CD4-positive, alpha-beta T cell treated with Interleukin-17A for 1 hour (primary cell): ENCODE data around the gene UMPS.
"Not testable (repeated sequence)": the region's sequence is repeated elsewhere in the genome, so short reads cannot be mapped to it uniquely, and the experiment has no call there.

Source experiments
- DNase-seq: peaks from one replicate; pipeline ENCODE4 v3.0.0-alpha.2; 2020

The UMPS gene

GRCh38 chr3:124781476-124782376, 51.5 kb downstream of the UMPS start:
- DNase-seq = no peak

- not testable (repeated sequence) for DNase-seq
Measured at GRCh38 chr3:124782377-124782712, 52.1 kb downstream of the UMPS start.

GRCh38 chr3:124783696-124784095, 53.4 kb downstream of the UMPS start:
- no peak for DNase-seq

- peak; percentile 5 for DNase-seq
Measured at GRCh38 chr3:124784686-124785382, 54.6 kb downstream of the UMPS start.

- DNase-seq = no peak
Measured at GRCh38 chr3:124785973-124786372, 55.7 kb downstream of the UMPS start.

- no peak for DNase-seq
Measured at GRCh38 chr3:124786511-124787241, 56.4 kb downstream of the UMPS start.

GRCh38 chr3:124787476-124788195, 57.4 kb downstream of the UMPS start:
- no peak for DNase-seq

- no peak for DNase-seq
Measured at GRCh38 chr3:124788254-124788745, 58.0 kb downstream of the UMPS start.

GRCh38 chr3:124789103-124789502, 58.9 kb downstream of the UMPS start:
- not testable (repeated sequence) for DNase-seq

- DNase-seq = no peak
Measured at GRCh38 chr3:124791142-124791541, 60.9 kb downstream of the UMPS start.

GRCh38 chr3:124791639-124792151, 61.4 kb downstream of the UMPS start:
- DNase-seq = no peak

GRCh38 chr3:124792341-124793040, 62.2 kb downstream of the UMPS start:
- no peak for DNase-seq

GRCh38 chr3:124793054-124793739, 62.9 kb downstream of the UMPS start:
- no peak for DNase-seq

- DNase-seq = no peak
Measured at GRCh38 chr3:124796477-124796876, 66.2 kb downstream of the UMPS start.

GRCh38 chr3:124797426-124797945, 67.2 kb downstream of the UMPS start:
- DNase-seq = no peak
